Psoas muscle (tissue), 8 donors: ENCODE measurements around the gene DTNB. TPM values are rescaled to one million over a fixed set of nuclear protein-coding genes. Genes with fewer than 3 reads are reported as not detected.

ENCODE experiments used
- ATAC-seq, 4 donors: fragments of 200-7000 bp; cut with Tn5 transposase; one replicate each; pipeline ENCODE4 v1.9.1; 2020; ENCODE audit warnings: moderate library complexity in 3 of 4, mild to moderate bottlenecking in 2 of 4
- DNase-seq, 2 donors: peaks; one replicate each; pipeline ENCODE4 v3.0.0-alpha.2; 2020
- H3K27ac ChIP-seq: fragments of 200-600 bp; one replicate; pipeline ENCODE4 v1.8.0; 2022
- H3K27me3 ChIP-seq, 3 donors: fragments of 200-600 bp in 1 of 3; one replicate each; pipeline versions ENCODE4 v1.6.1 to v1.8.0; 2013 to 2022; ENCODE audit warnings: low read length in 2 of 3, mild to moderate bottlenecking in 2 of 3, moderate library complexity in 1 of 3; ENCODE audit not compliant: insufficient read depth in 3 of 3
- H3K36me3 ChIP-seq, 2 donors: fragments of 200-600 bp in 1 of 2; one replicate each; pipeline versions ENCODE4 v1.6.1 to v1.8.0; 2013 to 2022; ENCODE audit warnings: low read depth in 1 of 2, mild to moderate bottlenecking in 1 of 2, moderate library complexity in 1 of 2; ENCODE audit not compliant: insufficient read depth in 1 of 2
- H3K4me1 ChIP-seq: fragments of 200-600 bp; one replicate; pipeline ENCODE4 v1.8.0; 2022
- H3K4me3 ChIP-seq: fragments of 200-600 bp; one replicate; pipeline ENCODE4 v1.8.0; 2022; ENCODE audit warnings: mild to moderate bottlenecking
- H3K9me3 ChIP-seq: fragments of 200-600 bp; one replicate; pipeline ENCODE4 v1.8.0; 2022
- CTCF ChIP-seq: fragments of 200-600 bp; IDR thresholded peaks from one replicate; pipeline ENCODE4 v1.8.0; 2022; ENCODE audit warnings: antibody characterized with exemption
- WGBS, 3 donors: extraction: QIAGEN DNeasy Blood & Tissue Kit; methylation state at CpG; one replicate each; pipeline versions ENCODE4 v1.1.6 to v1.1.7; 2013; 5-methylcytosine and 5-hydroxymethylcytosine counted together
- intact Hi-C, 2 donors: fragments of 100-400 bp; cut with DNase I; formaldehyde crosslinking; loops; one replicate each; pipeline versions ENCODE4 v1.11.0 to v1.14.2; 2022
- polyA plus RNA-seq, 3 donors: library from polyadenylated mRNA; stranded (reverse); fragments of 200-250 nt; gene quantifications; one replicate each; pipeline ENCODE4 v1.2.3, GENCODE V29; 2013
- total RNA-seq, 4 donors: library from RNA; stranded (reverse); fragmentation: NEBNext Ultra II Directional in 2 of 4; extraction: Animal tissue kit (Norgen Biotek cat#: 25700) in 2 of 4; gene quantifications; one replicate each; pipeline versions ENCODE4 v1.2.1 to v1.2.4, GENCODE V29; 2021 to 2023
- donor health status: healthy with polysubstance abuse.
- donor health status: DM: no; HTN: no; CAD: no; lungs with moderate emphysema.
- donor health status: Bipolar disorder and iron deficiency.
- donor health status: healthy.
- donor health status: DM: yes; HTN: yes; CAD: no.
- donor health status: DM: no; HTN: no; CAD: no.
- donor health status: DM: no; HTN: no; CAD: no.
- donor health status: DM: yes; HTN: yes; CAD: no.

The DTNB gene
- total and polyA plus RNA-seq, 7 donors = 2.3 to 6.3 (median 4.2) TPM

- 88 to 91% (median 90%) methylated on average over 3 of the region's 3 CpGs for WGBS, 3 donors
- TF ChIP-seq CTCF = no peak
- H3K9me3 ChIP-seq = no peaks in the 10 kb centered on the region
- intact Hi-C loops = no loop called here
- no peak for ATAC-seq
- H3K27ac ChIP-seq = no peak overlapping the region
- no peaks in the 10 kb centered on the region for H3K27me3 ChIP-seq
- no peaks in the 10 kb centered on the region for H3K4me1 ChIP-seq
- H3K36me3 ChIP-seq = no peaks in the 10 kb centered on the region
- no peak overlapping the region for H3K4me3 ChIP-seq
- no peak for DNase-seq
These were observed 160.7 kb downstream of the DTNB start for GRCh38 chr2:25512707-25513106.

- Histone ChIP-seq H3K36me3 (no peaks in the 10 kb centered on the region), H3K27me3 (no peaks in the 10 kb centered on the region), H3K4me3 (no peak overlapping the region), H3K9me3 (no peaks in the 10 kb centered on the region), H3K4me1 (no peaks in the 10 kb centered on the region), H3K27ac (no peak overlapping the region)
- intact Hi-C loops = no loop called here
- no peak for TF ChIP-seq CTCF
- no peak for DNase-seq
- 92 to 95% (median 95%) methylated on average over 3 of the region's 3 CpGs for WGBS, 3 donors
- no peak for ATAC-seq
These were observed 167.2 kb downstream of the DTNB start for GRCh38 chr2:25506226-25506625.

- H3K27ac ChIP-seq = no peak overlapping the region
- 96 to 98% (median 97%) methylated on average over 2 of the region's 2 CpGs for WGBS, 3 donors
- H3K4me1 ChIP-seq = no peaks in the 10 kb centered on the region
- no peak overlapping the region for H3K4me3 ChIP-seq
- intact Hi-C loops = no loop called here
- no peaks in the 10 kb centered on the region for H3K27me3 ChIP-seq
- no peak for DNase-seq
- TF ChIP-seq CTCF = no peak
- ATAC-seq = no peak
- H3K9me3 ChIP-seq = no peaks in the 10 kb centered on the region
- H3K36me3 ChIP-seq = no peaks in the 10 kb centered on the region
These were observed 167.8 kb downstream of the DTNB start for GRCh38 chr2:25505622-25506021.

- H3K9me3 ChIP-seq = no peaks in the 10 kb centered on the region
- intact Hi-C loops = no loop called here
- no peak for ATAC-seq
- no peak for DNase-seq
- H3K36me3 ChIP-seq = no peaks in the 10 kb centered on the region
- no peak for TF ChIP-seq CTCF
- no peak overlapping the region for H3K4me3 ChIP-seq
- no peaks in the 10 kb centered on the region for H3K27me3 ChIP-seq
- H3K4me1 ChIP-seq = no peaks in the 10 kb centered on the region
- 75 to 85% (median 81%) methylated on average over 3 of the region's 3 CpGs for WGBS, 3 donors
- no peak overlapping the region for H3K27ac ChIP-seq
These were observed 168.2 kb downstream of the DTNB start for GRCh38 chr2:25505182-25505581.

GRCh38 chr2:25504266-25504665 lies 169.1 kb downstream of the DTNB start:
- intact Hi-C loops = no loop called here
- WGBS, 3 donors = 94 to 100% (median 98%) methylated on average over 2 of the region's 2 CpGs
- H3K36me3 ChIP-seq = no peaks in the 10 kb centered on the region
- H3K9me3 ChIP-seq = no peaks in the 10 kb centered on the region
- no peak for DNase-seq
- no peaks in the 10 kb centered on the region for H3K27me3 ChIP-seq
- no peaks in the 10 kb centered on the region for H3K4me1 ChIP-seq
- no peak for ATAC-seq
- TF ChIP-seq CTCF = no peak
- no peak overlapping the region for H3K4me3 ChIP-seq
- H3K27ac ChIP-seq = no peak overlapping the region
